Gastrocnemius medialis (tissue), 4 donors: Measurements from ENCODE around the gene PPP2R5C. TPM values are rescaled to one million over a fixed set of nuclear protein-coding genes. Genes with fewer than 3 reads are reported as not detected.
A peak's percentile ranks its signal among the peaks of the same experiment; 100 is the strongest.

Source experiments
- ATAC-seq, 2 donors: fragments of 150-250 bp; one replicate each; pipeline ENCODE4 v1.9.1; 2016
- DNase-seq, 2 donors: peaks; one replicate each; pipeline ENCODE4 v3.0.0-alpha.2; 2019
- H3K27ac ChIP-seq, 4 donors: fragments of 200-600 bp; sonication (generic); 1 replicate in 1 of 4; 2 replicates in 3 of 4; pipeline ENCODE4 v1.5.1; 2016 to 2018; ENCODE audit warnings: mild to moderate bottlenecking in 2 of 4, moderate library complexity in 1 of 4
- H3K27me3 ChIP-seq, 3 donors: fragments of 200-600 bp; sonication (generic) in 2 of 3; 1 replicate in 1 of 3; 2 replicates in 2 of 3; pipeline versions ENCODE4 v1.5.1 to v1.6.0; 2016 to 2019; ENCODE audit warnings: mild to moderate bottlenecking in 1 of 3, moderate library complexity in 1 of 3
- H3K36me3 ChIP-seq, 2 donors: fragments of 200-600 bp; sonication (generic) in 1 of 2; one replicate each; pipeline ENCODE4 v1.5.1; 2017 to 2018
- H3K4me1 ChIP-seq, 2 donors: fragments of 200-600 bp; sonication (generic) in 1 of 2; one replicate each; pipeline ENCODE4 v1.5.1; 2016 to 2017; ENCODE audit warnings: mild to moderate bottlenecking in 2 of 2
- H3K4me3 ChIP-seq, 4 donors: fragments of 200-600 bp; sonication (generic) in 3 of 4; 1 replicate in 1 of 4; 2 replicates in 3 of 4; pipeline ENCODE4 v1.5.1; 2016 to 2019; ENCODE audit warnings: mild to moderate bottlenecking in 2 of 4
- H3K9me3 ChIP-seq, 3 donors: fragments of 200-600 bp; sonication (generic) in 2 of 3; 1 replicate in 1 of 3; 2 replicates in 2 of 3; pipeline ENCODE4 v1.5.1; 2016 to 2019
- CTCF ChIP-seq, 5 experiments: fragments of 450-650 bp in 3 of 5; fragments of 200-600 bp in 2 of 5; sonication (generic) in 2 of 5; IDR thresholded peaks in 4 of 5; conservative IDR thresholded peaks in 1 of 5; 1 replicate in 4 of 5; 2 replicates in 1 of 5; pipeline ENCODE4 v1.5.1; 2016 to 2019; ENCODE audit warnings: antibody characterized with exemption in 5 of 5, mild to moderate bottlenecking in 3 of 5, moderate library complexity in 3 of 5
- POLR2A ChIP-seq, 2 donors: fragments of 450-650 bp; IDR thresholded peaks; one replicate each; pipeline ENCODE4 v1.6.1; 2017; ENCODE audit warnings: antibody characterized with exemption in 2 of 2, mild to moderate bottlenecking in 2 of 2, moderate library complexity in 2 of 2
- in situ Hi-C, 4 donors: fragments of 200-750 bp; cut with MboI; loops; one replicate each; pipeline versions ENCODE4 v1.15.0 to v1.8.0; 2017; ENCODE audit warnings: low sequenced_read_pairs in 4 of 4
- intact Hi-C: fragments of 100-400 bp; cut with DNase I; formaldehyde crosslinking; loops from one replicate; pipeline ENCODE4 v1.15.1; 2023; ENCODE audit warnings: low total_unique reads
- total RNA-seq, 4 donors: library from RNA; depleted of rRNA; stranded (reverse); fragments of >200 nt; gene quantifications; one replicate each; pipeline versions ENCODE4 v1.1.0 to v1.2.3, GENCODE V29; 2016

PPP2R5C gene
- total RNA-seq, 4 donors from 2014 or later: 35.4 to 65.9 (median 49.3) TPM

GRCh38 chr14:101862177-101862576 lies 100.7 kb downstream of the PPP2R5C start:
- Histone ChIP-seq H3K27me3 (no peaks in the 10 kb centered on the region), H3K36me3 (peaks cover 0 to 10% of the 10 kb centered on the region in 2 donors), H3K4me3 (no peak overlapping the region), H3K9me3 (no peaks in the 10 kb centered on the region), H3K27ac (no peak overlapping the region), H3K4me1 (no peaks in the 10 kb centered on the region)
- DNase-seq: no peak
- TF ChIP-seq POLR2A (IDR thresholded peaks at IDR 0.05): no peak
- TF ChIP-seq CTCF (IDR thresholded peaks at IDR 0.05 in 4 of 5, conservative IDR thresholded peaks at IDR 0.05 in 1 of 5): no peak
- intact Hi-C loops: no loop called here
- ATAC-seq: peak in 1 of 2 donors; percentile 19
- in situ Hi-C loops: no loop called here

DNA sequence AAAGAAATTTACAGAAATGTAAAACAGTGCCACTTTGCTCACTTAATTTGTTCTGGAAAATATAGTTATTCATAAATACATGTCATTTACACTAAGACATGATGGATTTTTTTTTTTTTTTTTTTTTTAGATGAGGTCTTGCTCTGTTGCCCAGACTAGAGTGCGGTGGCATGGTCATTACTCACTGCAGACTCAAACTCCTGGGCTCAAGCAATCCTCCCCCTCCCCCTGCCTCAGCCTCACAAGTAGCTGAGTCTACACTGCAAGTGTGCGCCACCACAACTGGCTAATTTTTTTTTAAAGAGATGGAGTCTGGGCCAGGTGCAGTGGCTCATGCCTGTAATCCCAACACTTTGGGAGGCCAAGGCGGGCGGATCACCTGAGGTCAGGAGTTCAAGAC lies 101.2 kb downstream of the PPP2R5C start:
- Histone ChIP-seq H3K4me1 (peaks cover 0 to under 1% of the 10 kb centered on the region in 2 donors), H3K4me3 (no peak overlapping the region), H3K27ac (no peak overlapping the region), H3K27me3 (no peaks in the 10 kb centered on the region), H3K36me3 (peaks cover 0 to 7% of the 10 kb centered on the region in 2 donors), H3K9me3 (no peaks in the 10 kb centered on the region)
- TF ChIP-seq POLR2A (IDR thresholded peaks at IDR 0.05) (no peak), CTCF (IDR thresholded peaks at IDR 0.05 in 4 of 5, conservative IDR thresholded peaks at IDR 0.05 in 1 of 5) (no peak)
- DNase-seq: no peak
- intact Hi-C loops: no loop called here
- ATAC-seq: no peak
- in situ Hi-C loops: no loop called here

DNA sequence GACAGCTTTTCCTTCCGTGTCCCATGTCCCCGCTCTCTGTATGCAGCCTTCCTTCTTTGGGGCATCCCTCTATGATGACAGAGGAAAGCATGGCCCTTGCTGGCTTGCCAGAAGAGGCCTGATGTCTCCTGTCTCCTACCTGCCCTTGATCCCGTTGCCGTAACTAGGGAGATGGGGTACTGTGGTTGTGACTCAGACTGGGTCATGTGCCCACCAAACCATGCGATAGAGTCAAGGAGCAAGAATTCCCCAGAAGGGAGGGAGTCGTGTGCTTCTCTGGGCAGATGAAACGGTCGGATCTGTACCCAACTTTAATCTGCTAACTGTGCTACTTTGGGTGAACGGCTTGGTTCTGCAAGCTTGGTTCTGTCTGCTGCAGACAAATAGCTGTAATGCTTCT lies 103.8 kb downstream of the PPP2R5C start:
- intact Hi-C loops (no loop called here), in situ Hi-C loops (no loop called here)
- no peaks in the 10 kb centered on the region for H3K9me3 ChIP-seq
- peaks cover 0 to 1% of the 10 kb centered on the region in 2 donors for H3K36me3 ChIP-seq
- no peak overlapping the region for H3K27ac ChIP-seq
- H3K4me3 ChIP-seq: no peak overlapping the region
- no peaks in the 10 kb centered on the region for H3K27me3 ChIP-seq
- no peak for ATAC-seq
- DNase-seq: no peak
- no peak for TF ChIP-seq POLR2A (IDR thresholded peaks at IDR 0.05)
- TF ChIP-seq CTCF (IDR thresholded peaks at IDR 0.05 in 4 of 5, conservative IDR thresholded peaks at IDR 0.05 in 1 of 5): no peak
- peaks cover 3 to 6% of the 10 kb centered on the region in 2 donors for H3K4me1 ChIP-seq

- peaks cover 10% of the 10 kb centered on the region in 2 donors for H3K4me1 ChIP-seq
Observed at GRCh38 chr14:101867854-101868253, 106.3 kb downstream of the PPP2R5C start.

More at GRCh38 chr14:101867854-101868253, 106.3 kb downstream of the PPP2R5C start:
- ATAC-seq: no peak
- no peak overlapping the region for H3K4me3 ChIP-seq
- H3K36me3 ChIP-seq: no peaks in the 10 kb centered on the region
- no peak for DNase-seq
- in situ Hi-C loops (no loop called here), intact Hi-C loops (no loop called here)
- TF ChIP-seq POLR2A (IDR thresholded peaks at IDR 0.05) (no peak), CTCF (IDR thresholded peaks at IDR 0.05 in 4 of 5, conservative IDR thresholded peaks at IDR 0.05 in 1 of 5) (no peak)
- H3K9me3 ChIP-seq: no peaks in the 10 kb centered on the region
- no peak overlapping the region for H3K27ac ChIP-seq
- no peaks in the 10 kb centered on the region for H3K27me3 ChIP-seq
